A549 (cell line): Measurements from ENCODE around the gene TMEM129. TPM values are rescaled to one million over a fixed set of nuclear protein-coding genes. Genes with fewer than 3 reads are reported as not detected.

ENCODE experiments used
- ATAC-seq, 2 experiments: fragments of 200-7000 bp in 1 of 2; fragments of >200 bp in 1 of 2; cut with Nextera tagmentation in 1 of 2; cut with Tn5 transposase in 1 of 2; 3 replicates each; pipeline versions ENCODE4 v1.8.0 to v1.9.1; 2018 to 2020; ENCODE audit warnings: mild to moderate bottlenecking in 1 of 2, moderate library complexity in 1 of 2
- CTCF ChIA-PET: fragments of 300-600 bp; sonication (Branson Sonifier 250); formaldehyde crosslinking; extraction: SDS; loops from one replicate; lab custom pipeline; 2021; ENCODE audit warnings: antibody characterized with exemption, inconsistent platforms; lab: Yijun Ruan, JAX
- POLR2A ChIA-PET: fragments of 350-600 bp; formaldehyde crosslinking; extraction: SDS; loops from one replicate; lab custom pipeline; 2021; ENCODE audit warnings: antibody characterized with exemption, inconsistent platforms; lab: Yijun Ruan, JAX
- DNase-seq, 2 experiments: peaks; one replicate each; pipeline versions ENCODE4 v3.0.0 to v3.0.0-alpha.2; 2011 to 2016; ENCODE audit warnings: low read depth in 1 of 2, low spot score in 1 of 2
- FAIRE-seq: peaks from 2 replicates; lab custom pipeline; 2011; peaks lifted over from hg19 to GRCh38; lab: Jason Lieb, UNC
- H3K27ac ChIP-seq, 2 experiments: fragments of >200 bp; sonication (Bioruptor Twin); formaldehyde crosslinking; 3 replicates each; pipeline ENCODE4 v1.5.1; 2016 to 2017
- H3K4me1 ChIP-seq: fragments of >200 bp; sonication (Bioruptor Twin); formaldehyde crosslinking; 3 replicates; pipeline ENCODE4 v1.6.1; 2016
- H3K4me2 ChIP-seq: fragments of >200 bp; sonication (Bioruptor Twin); formaldehyde crosslinking; 3 replicates; pipeline ENCODE4 v1.6.1; 2016
- H3K4me3 ChIP-seq: fragments of >200 bp; sonication (Bioruptor Twin); formaldehyde crosslinking; 3 replicates; pipeline ENCODE4 v1.5.1; 2016
- H3K9me3 ChIP-seq: fragments of >200 bp; sonication (Bioruptor Twin); formaldehyde crosslinking; 3 replicates; pipeline ENCODE4 v1.6.1; 2016
- CBX2 ChIP-seq: fragments of 200-600 bp; sonication (generic); IDR thresholded peaks from 2 replicates; pipeline ENCODE4 v1.6.1; 2016; ENCODE audit warnings: low read depth, mild to moderate bottlenecking, borderline replicate concordance
- CEBPB ChIP-seq, 2 experiments: fragments of >200 bp in 1 of 2; sonication (Bioruptor Twin) in 1 of 2; formaldehyde crosslinking in 1 of 2; IDR thresholded peaks; 2 replicates each; pipeline ENCODE4 v1.6.1; 2012 to 2016
- CHD2 ChIP-seq: fragments of 150-350 bp; IDR thresholded peaks from 2 replicates; pipeline ENCODE4 v1.6.1; 2014; ENCODE audit warnings: low read length; ENCODE audit not compliant: partially characterized antibody
- EHMT2 ChIP-seq: fragments of 200-600 bp; sonication (generic); IDR thresholded peaks from 2 replicates; pipeline ENCODE4 v1.6.1; 2016; ENCODE audit warnings: antibody characterized with exemption, low read depth, mild to moderate bottlenecking, moderate library complexity
- ESRRA ChIP-seq: fragments of 150-350 bp; IDR thresholded peaks from 2 replicates; pipeline ENCODE4 v1.6.1; 2014; ENCODE audit warnings: mild to moderate bottlenecking, low read length, borderline replicate concordance
- FOSL2 ChIP-seq, 2 experiments: fragments of 450-650 bp in 1 of 2; fragments of >200 bp in 1 of 2; sonication (Bioruptor Twin) in 1 of 2; formaldehyde crosslinking; IDR thresholded peaks; 2 replicates each; pipeline versions ENCODE4 v1.5.0 to v1.6.1; 2016 to 2020; ENCODE audit warnings: mild to moderate bottlenecking in 1 of 2, moderate library complexity in 1 of 2
- FOXS1 ChIP-seq: fragments of 250-450 bp; sonication (Bioruptor Pico); IDR thresholded peaks from 2 replicates; pipeline ENCODE4 v1.5.0; 2020; ENCODE audit warnings: mild to moderate bottlenecking, moderate library complexity
- HES2 ChIP-seq: fragments of >200 bp; sonication (Bioruptor Twin); formaldehyde crosslinking; IDR thresholded peaks from 2 replicates; pipeline ENCODE4 v1.6.1; 2016
- HOXB5 ChIP-seq: fragments of 250-450 bp; sonication (Bioruptor Pico); IDR thresholded peaks from 2 replicates; pipeline ENCODE4 v1.5.0; 2020; ENCODE audit warnings: mild to moderate bottlenecking, moderate library complexity
- JUN ChIP-seq, 2 experiments: fragments of >200 bp; sonication (Bioruptor Twin); formaldehyde crosslinking; IDR thresholded peaks; 2 replicates in 1 of 2; 3 replicates in 1 of 2; pipeline ENCODE4 v1.6.1; 2016 to 2017
- JUNB ChIP-seq: fragments of >200 bp; sonication (Bioruptor Twin); formaldehyde crosslinking; IDR thresholded peaks from 2 replicates; pipeline ENCODE4 v1.6.1; 2016
- KDM5A ChIP-seq: fragments of 200-600 bp; sonication (generic); IDR thresholded peaks from 2 replicates; pipeline ENCODE4 v1.6.1; 2016; ENCODE audit warnings: antibody characterized with exemption, mild to moderate bottlenecking
- MAFK ChIP-seq: fragments of 450-650 bp; IDR thresholded peaks from 2 replicates; pipeline ENCODE4 v1.6.1; 2014; ENCODE audit not compliant: partially characterized antibody
- MAX ChIP-seq: IDR thresholded peaks from 2 replicates; pipeline ENCODE4 v1.6.1; 2012
- PHF8 ChIP-seq: fragments of 200-600 bp; sonication (generic); IDR thresholded peaks from 2 replicates; pipeline ENCODE4 v1.6.1; 2016; ENCODE audit warnings: low read depth, mild to moderate bottlenecking, antibody characterized with exemption, moderate library complexity, borderline replicate concordance
- RCOR1 ChIP-seq: fragments of 150-350 bp; IDR thresholded peaks from 2 replicates; pipeline ENCODE4 v1.6.1; 2014; ENCODE audit warnings: antibody characterized with exemption, low read length, low read depth
- RFX5 ChIP-seq: fragments of 450-650 bp; IDR thresholded peaks from 2 replicates; pipeline ENCODE4 v1.7.1; 2014; ENCODE audit warnings: antibody characterized with exemption, mild to moderate bottlenecking, moderate library complexity
- RNF2 ChIP-seq: fragments of 200-600 bp; sonication (generic); IDR thresholded peaks from 2 replicates; pipeline ENCODE4 v1.6.1; 2016; ENCODE audit warnings: low read depth, mild to moderate bottlenecking, antibody characterized with exemption, moderate library complexity, borderline replicate concordance
- SREBF2 ChIP-seq: fragments of 450-650 bp; IDR thresholded peaks from 2 replicates; pipeline ENCODE4 v1.6.1; 2014; ENCODE audit warnings: mild to moderate bottlenecking, moderate library complexity
- TP53 ChIP-seq: fragments of 250-450 bp; sonication (Bioruptor Pico); IDR thresholded peaks from 2 replicates; pipeline ENCODE4 v1.5.0; 2021; ENCODE audit warnings: mild to moderate bottlenecking, moderate library complexity
- USF2 ChIP-seq: fragments of 450-650 bp; IDR thresholded peaks from 2 replicates; pipeline ENCODE4 v1.6.1; 2014; ENCODE audit warnings: antibody characterized with exemption
- ZC3H11A ChIP-seq: fragments of 450-650 bp; IDR thresholded peaks from 2 replicates; pipeline ENCODE4 v1.6.1; 2014; ENCODE audit warnings: antibody characterized with exemption, mild to moderate bottlenecking
- ZFP36 ChIP-seq: fragments of 450-650 bp; IDR thresholded peaks from 2 replicates; pipeline ENCODE4 v1.6.1; 2014; ENCODE audit warnings: borderline replicate concordance; ENCODE audit not compliant: partially characterized antibody
- ZSCAN20 ChIP-seq: fragments of 250-450 bp; sonication (Bioruptor Pico); IDR thresholded peaks from 2 replicates; pipeline ENCODE4 v1.8.0; 2022; ENCODE audit warnings: mild to moderate bottlenecking, moderate library complexity
- WGBS: methylation state at CpG from one replicate; pipeline ENCODE4 v1.1.6; 2017; ENCODE audit errors: missing lambda C conversion rate; 5-methylcytosine and 5-hydroxymethylcytosine counted together
- polyA plus RNA-seq, 4 experiments: library from polyadenylated mRNA; depleted of rRNA in 3 of 4; stranded (reverse); fragments of >200 nt; fragmentation: RNase III in 1 of 4; extraction: RNeasy Plus Mini Kit Qiagen cat#74134 plus additional on column Dnase treatment in 1 of 4; gene quantifications; 2 replicates in 3 of 4; 3 replicates in 1 of 4; pipeline ENCODE4 v1.2.3, GENCODE V29; 2011 to 2017

Gene TMEM129
- polyA plus RNA-seq, 2 of the 4 experiments (the other 2 are of a cell fraction): 12.7 to 20.4 TPM

- H3K4me2 ChIP-seq: no peak overlapping the region
- H3K9me3 ChIP-seq: peaks cover 6% of the 10 kb centered on the region; the same call in 2 of the 3 replicates
- ATAC-seq: no peak
- FAIRE-seq: no peak
- no peak for DNase-seq
- ChIA-PET POLR2A (no interaction called here), CTCF (interaction anchor here (1.2 to 2.2 kb wide), 3 partner anchors 15 to 76 kb away, joined by 3 to 8 read pairs (median 4); no protein-coding TSS in a partner anchor)
- no peak overlapping the region for H3K4me3 ChIP-seq
- peaks cover 18% of the 10 kb centered on the region for H3K4me1 ChIP-seq
- no peak overlapping the region for H3K27ac ChIP-seq
- 96% methylated on average over 10 of the region's 10 CpGs for WGBS
- TF ChIP-seq HOXB5 (CRISPR knock-in tag) (no peak), HES2 (no peak), CEBPB (IDR thresholded peaks at IDR 0.05) (no peak), ESRRA (no peak), JUNB (no peak), FOSL2 (IDR thresholded peaks at IDR 0.05) (no peak), FOSL2 (CRISPR knock-in tag; IDR thresholded peaks at IDR 0.05) (no peak), ZSCAN20 (CRISPR knock-in tag) (no peak), KDM5A (no peak), CBX2 (no peak)
Observed at GRCh38 chr4:1732911-1733310, 11.8 kb upstream of the TMEM129 start.

GRCh38 chr4:1731180-1731579, 10.1 kb upstream of the TMEM129 start:
- no peaks in the 10 kb centered on the region for H3K9me3 ChIP-seq
- ATAC-seq (no peak), FAIRE-seq (no peak), DNase-seq (no peak)
- H3K27ac ChIP-seq: no peak overlapping the region
- no peak overlapping the region for H3K4me3 ChIP-seq
- H3K4me2 ChIP-seq: no peak overlapping the region
- H3K4me1 ChIP-seq: peaks cover 35% of the 10 kb centered on the region
- no peak for TF ChIP-seq FOXS1 (CRISPR knock-in tag)
- no peak for TF ChIP-seq ZC3H11A
- no peak for TF ChIP-seq SREBF2
- no peak for TF ChIP-seq PHF8
- TF ChIP-seq RCOR1: no peak
- TF ChIP-seq FOSL2 (IDR thresholded peaks at IDR 0.05): no peak
- TF ChIP-seq FOSL2 (CRISPR knock-in tag; IDR thresholded peaks at IDR 0.05): 0 out of 2 replicates have a peak, but pooled peaks have one; percentile 13
- no peak for TF ChIP-seq RNF2
- TF ChIP-seq RFX5: no peak
- ChIA-PET CTCF (interaction anchor here (1.2 to 7.4 kb wide), 8 partner anchors 8 to 79 kb away, joined by 3 to 108 read pairs (median 8); partner anchors contain the start of genes TACC3 and TMEM129), POLR2A (no interaction called here)
- WGBS: 91% methylated on average over 9 of the region's 10 CpGs

- no peak for DNase-seq
- Histone ChIP-seq H3K9me3 (no peaks in the 10 kb centered on the region), H3K4me2 (no peak overlapping the region; the same call in 2 of the 3 replicates), H3K4me1 (peaks cover 39% of the 10 kb centered on the region), H3K27ac (no peak overlapping the region), H3K4me3 (no peak overlapping the region)
- 85% methylated on average over 10 of the region's 16 CpGs for WGBS
- POLR2A ChIA-PET: interaction anchor here (0.6 kb wide), 1 partner anchor 29 kb away, joined by 3 read pairs; no protein-coding TSS in a partner anchor
- TF ChIP-seq CBX2 (no peak), EHMT2 (no peak), MAX (no peak), MAFK (no peak), TP53 (CRISPR knock-in tag) (no peak), CHD2 (no peak), ZFP36 (no peak), PHF8 (no peak), JUN (IDR thresholded peaks at IDR 0.05) (no peak), USF2 (no peak)
- no peak for ATAC-seq
- FAIRE-seq: no peak
- CTCF ChIA-PET: interaction anchor here (0.9 to 7.4 kb wide), 18 partner anchors 8 to 376 kb away, joined by 3 to 108 read pairs (median 6); partner anchors contain the start of genes FGFR3, SLBP, TACC3 and TMEM129
Observed at GRCh38 chr4:1730532-1731135, 9.5 kb upstream of the TMEM129 start.
